Liver (tissue), 9 donors: ENCODE measurements around the gene FAM120B. TPM values are rescaled to one million over a fixed set of nuclear protein-coding genes. Genes with fewer than 3 reads are reported as not detected.

Experiments used
- DNase-seq: peaks from one replicate; pipeline ENCODE4 v3.0.0-alpha.2; 2017; ENCODE audit warnings: low spot score
- H3K27ac ChIP-seq, 2 donors: one replicate each; pipeline ENCODE4 v1.7.0; 2013; ENCODE audit warnings: inconsistent platforms in 2 of 2, low read length in 2 of 2, control low read depth in 1 of 2, low read depth in 1 of 2, mild to moderate bottlenecking in 1 of 2
- H3K27me3 ChIP-seq, 4 donors: one replicate each; pipeline versions ENCODE4 v1.6.1 to v1.7.0; 2013; ENCODE audit warnings: low read length in 3 of 4, inconsistent platforms in 1 of 4, mild to moderate bottlenecking in 1 of 4, moderate library complexity in 1 of 4; ENCODE audit not compliant: control insufficient read depth in 4 of 4, insufficient read depth in 4 of 4
- H3K36me3 ChIP-seq, 4 donors: one replicate each; pipeline versions ENCODE4 v1.6.1 to v1.7.0; 2013; ENCODE audit warnings: low read length in 3 of 4, mild to moderate bottlenecking in 3 of 4, low read depth in 1 of 4, moderate library complexity in 1 of 4; ENCODE audit not compliant: control insufficient read depth in 4 of 4, insufficient read depth in 3 of 4
- H3K4me1 ChIP-seq, 4 donors: one replicate each; pipeline versions ENCODE4 v1.6.1 to v1.7.0; 2013; ENCODE audit warnings: low read length in 3 of 4, mild to moderate bottlenecking in 3 of 4, moderate library complexity in 1 of 4; ENCODE audit not compliant: control insufficient read depth in 4 of 4, insufficient read depth in 4 of 4
- H3K4me3 ChIP-seq, 3 donors: one replicate each; pipeline versions ENCODE4 v1.6.1 to v1.7.0; 2013; ENCODE audit warnings: low read length in 3 of 3, control low read depth in 1 of 3, low read depth in 1 of 3, mild to moderate bottlenecking in 1 of 3
- H3K9ac ChIP-seq, 2 donors: one replicate each; pipeline ENCODE4 v1.7.0; 2013; ENCODE audit warnings: low read length in 2 of 2, mild to moderate bottlenecking in 2 of 2, moderate library complexity in 2 of 2, control low read depth in 1 of 2, low read depth in 1 of 2
- H3K9me3 ChIP-seq, 4 donors: one replicate each; pipeline versions ENCODE4 v1.6.1 to v1.7.0; 2013; ENCODE audit warnings: low read length in 3 of 4; ENCODE audit not compliant: control insufficient read depth in 4 of 4
- EGR1 ChIP-seq, 2 donors: IDR thresholded peaks; 2 replicates each; pipeline ENCODE4 v1.6.1; 2016 to 2018; ENCODE audit warnings: antibody characterized with exemption in 2 of 2, low read depth in 2 of 2
- FOXA1 ChIP-seq: IDR thresholded peaks from 2 replicates; pipeline ENCODE4 v1.6.1; 2016; ENCODE audit warnings: antibody characterized with exemption
- FOXA2 ChIP-seq: IDR thresholded peaks from 2 replicates; pipeline ENCODE4 v1.6.1; 2016; ENCODE audit warnings: antibody characterized with exemption
- GABPA ChIP-seq, 2 donors: IDR thresholded peaks in 1 of 2; conservative IDR thresholded peaks in 1 of 2; 2 replicates each; pipeline ENCODE4 v1.6.1; 2016; ENCODE audit warnings: antibody characterized with exemption in 2 of 2, mild to moderate bottlenecking in 1 of 2, moderate library complexity in 1 of 2
- HNF4A ChIP-seq, 2 donors: conservative IDR thresholded peaks; 2 replicates each; pipeline ENCODE4 v1.6.1; 2016; ENCODE audit warnings: antibody characterized with exemption in 2 of 2, mild to moderate bottlenecking in 2 of 2
- HNF4G ChIP-seq: IDR thresholded peaks from 2 replicates; pipeline ENCODE4 v1.6.1; 2016; ENCODE audit warnings: antibody characterized with exemption
- JUND ChIP-seq, 2 donors: IDR thresholded peaks; 2 replicates each; pipeline ENCODE4 v1.6.1; 2016; ENCODE audit warnings: antibody characterized with exemption in 2 of 2
- NR2F2 ChIP-seq: IDR thresholded peaks from 2 replicates; pipeline ENCODE4 v1.6.1; 2016; ENCODE audit warnings: antibody characterized with exemption
- RAD21 ChIP-seq, 2 donors: IDR thresholded peaks; 2 replicates each; pipeline ENCODE4 v1.6.1; 2016; ENCODE audit warnings: antibody characterized with exemption in 2 of 2, mild to moderate bottlenecking in 2 of 2
- RXRA ChIP-seq, 2 donors: IDR thresholded peaks; 2 replicates each; pipeline ENCODE4 v1.6.1; 2017 to 2018; ENCODE audit warnings: antibody characterized with exemption in 2 of 2, mild to moderate bottlenecking in 1 of 2
- SP1 ChIP-seq: IDR thresholded peaks from 2 replicates; pipeline ENCODE4 v1.6.1; 2018; ENCODE audit warnings: antibody characterized with exemption, mild to moderate bottlenecking
- TAF1 ChIP-seq: conservative IDR thresholded peaks from 2 replicates; pipeline ENCODE4 v1.6.1; 2016; ENCODE audit warnings: antibody characterized with exemption, mild to moderate bottlenecking
- YY1 ChIP-seq: IDR thresholded peaks from 2 replicates; pipeline ENCODE4 v1.6.1; 2016; ENCODE audit warnings: antibody characterized with exemption, mild to moderate bottlenecking
- WGBS: extraction: QIAGEN DNeasy Blood & Tissue Kit; methylation state at CpG from one replicate; pipeline ENCODE4 v1.1.7; 2013; 5-methylcytosine and 5-hydroxymethylcytosine counted together
- polyA plus RNA-seq, 2 donors: library from polyadenylated mRNA; stranded (reverse) in 1 of 2; unstranded in 1 of 2; fragments of 200-250 nt in 1 of 2; fragments of >200 nt in 1 of 2; fragmentation: Nextera tagmentation in 1 of 2; extraction: Ambion mirVana in 1 of 2; gene quantifications; one replicate each; pipeline versions ENCODE4 v1.2.1 to v1.2.3, GENCODE V29; 2013 to 2015
- total RNA-seq, 2 donors: library from RNA; depleted of rRNA; stranded (reverse); fragments of >200 nt; gene quantifications; one replicate each; pipeline ENCODE4 v1.2.3, GENCODE V29; 2014
- TF ChIP-seq, protein P1 (sequence below): IDR thresholded peaks from 2 replicates; pipeline ENCODE4 v1.6.1; 2016; ENCODE audit warnings: antibody characterized with exemption
- TF ChIP-seq, protein P2 (sequence below): IDR thresholded peaks from 2 replicates; pipeline ENCODE4 v1.6.1; 2016; ENCODE audit warnings: antibody characterized with exemption, mild to moderate bottlenecking
- TF ChIP-seq, protein P3 (sequence below): IDR thresholded peaks from 2 replicates; pipeline ENCODE4 v1.6.1; 2016; ENCODE audit warnings: antibody characterized with exemption
- donor health status: healthy.
- donor health status: healthy.
- donor health status: healthy.
- donor health status: healthy.
- donor health status: healthy.

Gene FAM120B
- total and polyA plus RNA-seq, 4 donors = 6.0 to 11.1 (median 9.1) TPM

DNA sequence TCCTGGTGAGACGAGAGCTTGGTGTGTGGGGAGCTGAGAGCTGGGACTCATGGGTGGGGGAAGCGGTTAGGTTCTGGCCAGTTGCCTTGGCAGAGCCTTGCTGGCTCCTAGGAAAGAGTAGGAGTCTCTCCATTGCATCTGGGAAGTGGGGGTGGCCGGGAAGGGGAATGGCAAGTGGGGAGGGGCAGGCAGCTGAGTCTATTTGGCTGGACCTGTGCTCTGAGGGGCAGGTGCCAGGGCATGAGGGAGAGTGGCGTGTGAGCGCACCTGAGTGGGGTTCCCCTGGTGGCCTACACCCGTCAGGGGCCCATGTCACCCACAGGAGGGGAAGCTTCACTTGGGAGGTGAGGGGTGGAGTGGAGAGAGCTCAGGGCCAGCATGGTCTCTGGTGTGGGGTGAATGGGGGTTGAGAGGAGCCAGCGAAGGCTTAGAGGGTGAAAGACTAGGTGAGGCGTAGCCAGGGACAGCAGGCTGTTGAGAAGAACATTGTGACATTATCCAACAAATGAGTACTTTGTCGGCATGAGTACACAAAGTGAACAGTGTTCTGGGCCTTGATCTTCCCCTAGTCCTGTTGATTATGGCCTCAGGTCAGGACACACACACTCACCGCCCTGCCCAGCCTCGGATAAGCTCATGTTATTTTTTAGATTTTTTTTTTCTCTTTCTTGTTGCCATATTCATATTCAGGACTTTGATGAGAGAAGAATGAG lies 59.8 kb downstream of the FAM120B start (continued):
- TF ChIP-seq, protein P1, sequence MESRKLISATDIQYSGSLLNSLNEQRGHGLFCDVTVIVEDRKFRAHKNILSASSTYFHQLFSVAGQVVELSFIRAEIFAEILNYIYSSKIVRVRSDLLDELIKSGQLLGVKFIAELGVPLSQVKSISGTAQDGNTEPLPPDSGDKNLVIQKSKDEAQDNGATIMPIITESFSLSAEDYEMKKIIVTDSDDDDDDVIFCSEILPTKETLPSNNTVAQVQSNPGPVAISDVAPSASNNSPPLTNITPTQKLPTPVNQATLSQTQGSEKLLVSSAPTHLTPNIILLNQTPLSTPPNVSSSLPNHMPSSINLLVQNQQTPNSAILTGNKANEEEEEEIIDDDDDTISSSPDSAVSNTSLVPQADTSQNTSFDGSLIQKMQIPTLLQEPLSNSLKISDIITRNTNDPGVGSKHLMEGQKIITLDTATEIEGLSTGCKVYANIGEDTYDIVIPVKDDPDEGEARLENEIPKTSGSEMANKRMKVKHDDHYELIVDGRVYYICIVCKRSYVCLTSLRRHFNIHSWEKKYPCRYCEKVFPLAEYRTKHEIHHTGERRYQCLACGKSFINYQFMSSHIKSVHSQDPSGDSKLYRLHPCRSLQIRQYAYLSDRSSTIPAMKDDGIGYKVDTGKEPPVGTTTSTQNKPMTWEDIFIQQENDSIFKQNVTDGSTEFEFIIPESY = no peak
- TF ChIP-seq RAD21 (IDR thresholded peaks at IDR 0.05) = no peak

DNA sequence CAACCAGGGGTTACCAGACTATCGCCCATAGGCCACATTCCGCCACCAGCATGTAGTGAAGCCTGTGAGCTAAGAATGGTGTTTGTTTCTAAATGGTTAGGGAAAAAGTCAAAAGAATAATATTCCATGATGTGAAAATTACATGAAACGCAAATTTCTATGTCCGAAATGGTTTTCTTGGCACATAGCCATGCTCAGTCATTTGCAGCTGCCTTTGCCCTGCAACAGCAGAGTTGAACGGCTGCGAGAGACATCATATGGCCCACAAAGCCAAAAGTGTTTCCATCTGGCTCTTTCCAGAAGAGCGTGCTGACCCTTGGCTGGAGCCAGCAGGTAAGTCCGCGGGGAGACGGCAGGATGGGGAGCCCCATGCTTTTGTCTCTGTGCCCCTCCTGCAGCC lies 60.7 kb downstream of the FAM120B start:
- H3K4me3 ChIP-seq = no peak overlapping the region
- H3K36me3 ChIP-seq = peaks cover 7 to 19% (median 12%) of the 10 kb centered on the region in 4 donors
- 91% methylated on average over 10 of the region's 10 CpGs for WGBS
- H3K27ac ChIP-seq = no peak overlapping the region
- no peak for DNase-seq
- H3K4me1 ChIP-seq = no peaks in the 10 kb centered on the region
- TF ChIP-seq RAD21 (IDR thresholded peaks at IDR 0.05) (no peak), YY1 (no peak), TAF1 (no peak)
- TF ChIP-seq, protein P2, sequence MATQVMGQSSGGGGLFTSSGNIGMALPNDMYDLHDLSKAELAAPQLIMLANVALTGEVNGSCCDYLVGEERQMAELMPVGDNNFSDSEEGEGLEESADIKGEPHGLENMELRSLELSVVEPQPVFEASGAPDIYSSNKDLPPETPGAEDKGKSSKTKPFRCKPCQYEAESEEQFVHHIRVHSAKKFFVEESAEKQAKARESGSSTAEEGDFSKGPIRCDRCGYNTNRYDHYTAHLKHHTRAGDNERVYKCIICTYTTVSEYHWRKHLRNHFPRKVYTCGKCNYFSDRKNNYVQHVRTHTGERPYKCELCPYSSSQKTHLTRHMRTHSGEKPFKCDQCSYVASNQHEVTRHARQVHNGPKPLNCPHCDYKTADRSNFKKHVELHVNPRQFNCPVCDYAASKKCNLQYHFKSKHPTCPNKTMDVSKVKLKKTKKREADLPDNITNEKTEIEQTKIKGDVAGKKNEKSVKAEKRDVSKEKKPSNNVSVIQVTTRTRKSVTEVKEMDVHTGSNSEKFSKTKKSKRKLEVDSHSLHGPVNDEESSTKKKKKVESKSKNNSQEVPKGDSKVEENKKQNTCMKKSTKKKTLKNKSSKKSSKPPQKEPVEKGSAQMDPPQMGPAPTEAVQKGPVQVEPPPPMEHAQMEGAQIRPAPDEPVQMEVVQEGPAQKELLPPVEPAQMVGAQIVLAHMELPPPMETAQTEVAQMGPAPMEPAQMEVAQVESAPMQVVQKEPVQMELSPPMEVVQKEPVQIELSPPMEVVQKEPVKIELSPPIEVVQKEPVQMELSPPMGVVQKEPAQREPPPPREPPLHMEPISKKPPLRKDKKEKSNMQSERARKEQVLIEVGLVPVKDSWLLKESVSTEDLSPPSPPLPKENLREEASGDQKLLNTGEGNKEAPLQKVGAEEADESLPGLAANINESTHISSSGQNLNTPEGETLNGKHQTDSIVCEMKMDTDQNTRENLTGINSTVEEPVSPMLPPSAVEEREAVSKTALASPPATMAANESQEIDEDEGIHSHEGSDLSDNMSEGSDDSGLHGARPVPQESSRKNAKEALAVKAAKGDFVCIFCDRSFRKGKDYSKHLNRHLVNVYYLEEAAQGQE = no peak
- TF ChIP-seq, protein P1 = no peak
- H3K9me3 ChIP-seq = no peaks in the 10 kb centered on the region
- H3K9ac ChIP-seq = no peak overlapping the region
- H3K27me3 ChIP-seq = no peaks in the 10 kb centered on the region

DNA sequence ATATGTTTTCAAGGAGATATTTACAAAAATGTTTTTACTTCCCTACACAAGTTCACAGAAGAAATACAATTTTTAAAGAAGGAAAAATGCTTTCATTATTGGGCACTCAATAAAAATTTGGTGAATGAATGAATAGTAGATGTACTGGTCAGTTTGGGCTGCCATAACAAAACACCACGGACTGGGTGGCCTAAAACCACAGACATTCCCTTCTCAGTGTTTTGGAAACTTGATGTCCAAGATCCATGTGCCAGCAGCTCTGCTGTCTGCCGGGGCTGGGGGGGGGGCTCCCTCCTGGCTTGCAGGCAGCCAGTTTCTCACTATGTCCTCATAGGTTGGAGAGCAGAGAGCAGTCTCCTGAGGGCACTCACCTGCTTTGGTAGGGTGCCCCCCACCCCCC lies 62.0 kb downstream of the FAM120B start:
- H3K27ac ChIP-seq = no peak overlapping the region
- H3K27me3 ChIP-seq = no peaks in the 10 kb centered on the region
- H3K36me3 ChIP-seq = peaks cover 7 to 11% (median 9%) of the 10 kb centered on the region in 4 donors
- no peaks in the 10 kb centered on the region for H3K4me1 ChIP-seq
- no peaks in the 10 kb centered on the region for H3K9me3 ChIP-seq
- H3K9ac ChIP-seq = no peak overlapping the region
- WGBS = 94% methylated on average over 2 of the region's 2 CpGs
- no peak for DNase-seq
- H3K4me3 ChIP-seq = no peak overlapping the region
- no peak for TF ChIP-seq HNF4G
- no peak for TF ChIP-seq FOXA2
- TF ChIP-seq, protein P2 = no peak
- no peak for TF ChIP-seq GABPA (IDR thresholded peaks at IDR 0.05 in 1 of 2, conservative IDR thresholded peaks at IDR 0.05 in 1 of 2)
- TF ChIP-seq, protein P1 = no peak
- no peak for TF ChIP-seq SP1
- TF ChIP-seq HNF4A (conservative IDR thresholded peaks at IDR 0.05) = no peak
- TF ChIP-seq, protein P3, sequence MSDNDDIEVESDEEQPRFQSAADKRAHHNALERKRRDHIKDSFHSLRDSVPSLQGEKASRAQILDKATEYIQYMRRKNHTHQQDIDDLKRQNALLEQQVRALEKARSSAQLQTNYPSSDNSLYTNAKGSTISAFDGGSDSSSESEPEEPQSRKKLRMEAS = no peak
- no peak for TF ChIP-seq YY1
- TF ChIP-seq JUND (IDR thresholded peaks at IDR 0.05) = no peak
- TF ChIP-seq EGR1 (IDR thresholded peaks at IDR 0.05; ENCODE audit: low read depth in 2 of 2) = no peak
- TF ChIP-seq TAF1 = no peak
- no peak for TF ChIP-seq NR2F2
- no peak for TF ChIP-seq RXRA (IDR thresholded peaks at IDR 0.05)
- TF ChIP-seq RAD21 (IDR thresholded peaks at IDR 0.05) = no peak
- no peak for TF ChIP-seq FOXA1
